Measurements from ENCODE around the gene C6orf62.

GRCh38 chr6:24667378-24667803, 51.6 kb downstream of the C6orf62 start:
- TF ChIP-seq POLR2A (IDR thresholded peaks at IDR 0.05; ENCODE audit: low read length) (no peak), CBX8 (IDR thresholded peaks at IDR 0.05) (no peak), RNF2 (IDR thresholded peaks at IDR 0.05; ENCODE audit: borderline replicate concordance, low read depth) (no peak), EHF (CRISPR knock-in tag; IDR thresholded peaks at IDR 0.05) (no peak), KDM1A (IDR thresholded peaks at IDR 0.05; ENCODE audit: low read depth) (no peak), RARB (CRISPR knock-in tag; IDR thresholded peaks at IDR 0.05) (no peak), NPAS2 (CRISPR knock-in tag; IDR thresholded peaks at IDR 0.05; ENCODE audit: borderline replicate concordance) (no peak)
- TF ChIP-seq, protein P1, sequence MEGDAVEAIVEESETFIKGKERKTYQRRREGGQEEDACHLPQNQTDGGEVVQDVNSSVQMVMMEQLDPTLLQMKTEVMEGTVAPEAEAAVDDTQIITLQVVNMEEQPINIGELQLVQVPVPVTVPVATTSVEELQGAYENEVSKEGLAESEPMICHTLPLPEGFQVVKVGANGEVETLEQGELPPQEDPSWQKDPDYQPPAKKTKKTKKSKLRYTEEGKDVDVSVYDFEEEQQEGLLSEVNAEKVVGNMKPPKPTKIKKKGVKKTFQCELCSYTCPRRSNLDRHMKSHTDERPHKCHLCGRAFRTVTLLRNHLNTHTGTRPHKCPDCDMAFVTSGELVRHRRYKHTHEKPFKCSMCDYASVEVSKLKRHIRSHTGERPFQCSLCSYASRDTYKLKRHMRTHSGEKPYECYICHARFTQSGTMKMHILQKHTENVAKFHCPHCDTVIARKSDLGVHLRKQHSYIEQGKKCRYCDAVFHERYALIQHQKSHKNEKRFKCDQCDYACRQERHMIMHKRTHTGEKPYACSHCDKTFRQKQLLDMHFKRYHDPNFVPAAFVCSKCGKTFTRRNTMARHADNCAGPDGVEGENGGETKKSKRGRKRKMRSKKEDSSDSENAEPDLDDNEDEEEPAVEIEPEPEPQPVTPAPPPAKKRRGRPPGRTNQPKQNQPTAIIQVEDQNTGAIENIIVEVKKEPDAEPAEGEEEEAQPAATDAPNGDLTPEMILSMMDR (IDR thresholded peaks at IDR 0.05) = no peak
- TF ChIP-seq, protein P2, sequence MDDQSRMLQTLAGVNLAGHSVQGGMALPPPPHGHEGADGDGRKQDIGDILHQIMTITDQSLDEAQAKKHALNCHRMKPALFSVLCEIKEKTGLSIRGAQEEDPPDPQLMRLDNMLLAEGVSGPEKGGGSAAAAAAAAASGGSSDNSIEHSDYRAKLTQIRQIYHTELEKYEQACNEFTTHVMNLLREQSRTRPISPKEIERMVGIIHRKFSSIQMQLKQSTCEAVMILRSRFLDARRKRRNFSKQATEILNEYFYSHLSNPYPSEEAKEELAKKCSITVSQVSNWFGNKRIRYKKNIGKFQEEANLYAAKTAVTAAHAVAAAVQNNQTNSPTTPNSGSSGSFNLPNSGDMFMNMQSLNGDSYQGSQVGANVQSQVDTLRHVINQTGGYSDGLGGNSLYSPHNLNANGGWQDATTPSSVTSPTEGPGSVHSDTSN (IDR thresholded peaks at IDR 0.05) = no peak
- TF ChIP-seq, protein P3, sequence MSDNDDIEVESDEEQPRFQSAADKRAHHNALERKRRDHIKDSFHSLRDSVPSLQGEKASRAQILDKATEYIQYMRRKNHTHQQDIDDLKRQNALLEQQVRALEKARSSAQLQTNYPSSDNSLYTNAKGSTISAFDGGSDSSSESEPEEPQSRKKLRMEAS (IDR thresholded peaks at IDR 0.05) = no peak
- TF ChIP-seq, protein P4, sequence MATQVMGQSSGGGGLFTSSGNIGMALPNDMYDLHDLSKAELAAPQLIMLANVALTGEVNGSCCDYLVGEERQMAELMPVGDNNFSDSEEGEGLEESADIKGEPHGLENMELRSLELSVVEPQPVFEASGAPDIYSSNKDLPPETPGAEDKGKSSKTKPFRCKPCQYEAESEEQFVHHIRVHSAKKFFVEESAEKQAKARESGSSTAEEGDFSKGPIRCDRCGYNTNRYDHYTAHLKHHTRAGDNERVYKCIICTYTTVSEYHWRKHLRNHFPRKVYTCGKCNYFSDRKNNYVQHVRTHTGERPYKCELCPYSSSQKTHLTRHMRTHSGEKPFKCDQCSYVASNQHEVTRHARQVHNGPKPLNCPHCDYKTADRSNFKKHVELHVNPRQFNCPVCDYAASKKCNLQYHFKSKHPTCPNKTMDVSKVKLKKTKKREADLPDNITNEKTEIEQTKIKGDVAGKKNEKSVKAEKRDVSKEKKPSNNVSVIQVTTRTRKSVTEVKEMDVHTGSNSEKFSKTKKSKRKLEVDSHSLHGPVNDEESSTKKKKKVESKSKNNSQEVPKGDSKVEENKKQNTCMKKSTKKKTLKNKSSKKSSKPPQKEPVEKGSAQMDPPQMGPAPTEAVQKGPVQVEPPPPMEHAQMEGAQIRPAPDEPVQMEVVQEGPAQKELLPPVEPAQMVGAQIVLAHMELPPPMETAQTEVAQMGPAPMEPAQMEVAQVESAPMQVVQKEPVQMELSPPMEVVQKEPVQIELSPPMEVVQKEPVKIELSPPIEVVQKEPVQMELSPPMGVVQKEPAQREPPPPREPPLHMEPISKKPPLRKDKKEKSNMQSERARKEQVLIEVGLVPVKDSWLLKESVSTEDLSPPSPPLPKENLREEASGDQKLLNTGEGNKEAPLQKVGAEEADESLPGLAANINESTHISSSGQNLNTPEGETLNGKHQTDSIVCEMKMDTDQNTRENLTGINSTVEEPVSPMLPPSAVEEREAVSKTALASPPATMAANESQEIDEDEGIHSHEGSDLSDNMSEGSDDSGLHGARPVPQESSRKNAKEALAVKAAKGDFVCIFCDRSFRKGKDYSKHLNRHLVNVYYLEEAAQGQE (IDR thresholded peaks at IDR 0.05) = no peak

Measured in A549 (cell line).